Keratinocyte (primary cell): Measurements from ENCODE around the gene LYSMD2. TPM values are rescaled to one million over a fixed set of nuclear protein-coding genes. Genes with fewer than 3 reads are reported as not detected.
A peak's percentile ranks its signal among the peaks of the same experiment; 100 is the strongest.

Experiments
- DNase-seq: peaks from one replicate; pipeline ENCODE4 v3.0.0-alpha.2; 2011; ENCODE audit warnings: low read depth, missing footprints, low spot score
- FAIRE-seq: peaks from 2 replicates; lab custom pipeline; 2011; peaks lifted over from hg19 to GRCh38; lab: Jason Lieb, UNC
- H2AFZ ChIP-seq: 2 replicates; pipeline ENCODE4 v1.6.0; 2012; ENCODE audit warnings: low read length, control low read depth, inconsistent platforms; ENCODE audit not compliant: control insufficient read depth
- H3K27ac ChIP-seq: 2 replicates; pipeline ENCODE4 v1.5.1; 2011; ENCODE audit warnings: low read length; ENCODE audit not compliant: control insufficient read depth, insufficient read depth
- H3K27me3 ChIP-seq: 3 replicates; pipeline ENCODE4 v1.6.0; 2011; ENCODE audit warnings: low read length; ENCODE audit not compliant: control insufficient read depth, insufficient read depth; ENCODE audit errors: extremely low read depth
- H3K36me3 ChIP-seq, 2 experiments: 2 replicates in 1 of 2; 3 replicates in 1 of 2; pipeline ENCODE4 v1.5.1; 2011; ENCODE audit warnings: low read length in 2 of 2, mild to moderate bottlenecking in 1 of 2; ENCODE audit not compliant: control insufficient read depth in 2 of 2, insufficient read depth in 2 of 2; ENCODE audit errors: extremely low read depth in 1 of 2
- H3K4me1 ChIP-seq: 3 replicates; pipeline ENCODE4 v1.5.1; 2011; ENCODE audit warnings: low read length; ENCODE audit not compliant: control insufficient read depth, insufficient read depth; ENCODE audit errors: extremely low read depth
- H3K4me2 ChIP-seq: 3 replicates; pipeline ENCODE4 v1.6.0; 2011; ENCODE audit warnings: low read depth, low read length; ENCODE audit not compliant: control insufficient read depth, insufficient read depth; ENCODE audit errors: extremely low read depth
- H3K4me3 ChIP-seq, 3 experiments: fragments of 200-600 bp in 1 of 3; sonication (generic) in 1 of 3; 2 replicates in 2 of 3; 3 replicates in 1 of 3; pipeline ENCODE4 v1.5.1; 2011 to 2016; ENCODE audit warnings: low read length in 3 of 3, mild to moderate bottlenecking in 3 of 3, control low read depth in 2 of 3, inconsistent platforms in 1 of 3, low read depth in 1 of 3, mixed read lengths in 1 of 3, mixed run types in 1 of 3, moderate library complexity in 1 of 3; ENCODE audit not compliant: control insufficient read depth in 2 of 3, insufficient read depth in 2 of 3; ENCODE audit errors: extremely low read depth in 1 of 3
- H3K79me2 ChIP-seq: 2 replicates; pipeline ENCODE4 v1.6.0; 2012; ENCODE audit warnings: low read length; ENCODE audit not compliant: control insufficient read depth, insufficient read depth
- H3K9ac ChIP-seq: 3 replicates; pipeline ENCODE4 v1.6.0; 2011; ENCODE audit warnings: low read length; ENCODE audit not compliant: control insufficient read depth, insufficient read depth; ENCODE audit errors: extremely low read depth
- H3K9me1 ChIP-seq: 3 replicates; pipeline ENCODE4 v1.6.0; 2011; ENCODE audit warnings: low read length; ENCODE audit not compliant: control insufficient read depth, insufficient read depth; ENCODE audit errors: extremely low read depth
- H3K9me3 ChIP-seq: 2 replicates; pipeline ENCODE4 v1.5.1; 2012; ENCODE audit warnings: low read depth, low read length; ENCODE audit not compliant: control insufficient read depth
- H4K20me1 ChIP-seq: 3 replicates; pipeline ENCODE4 v1.6.0; 2011; ENCODE audit warnings: low read length; ENCODE audit not compliant: control insufficient read depth, insufficient read depth; ENCODE audit errors: extremely low read depth
- CTCF ChIP-seq, 3 experiments: IDR thresholded peaks in 1 of 3; conservative IDR thresholded peaks in 1 of 3; optimal IDR thresholded peaks in 1 of 3; 2 replicates in 2 of 3; 3 replicates in 1 of 3; pipeline versions ENCODE3 to v1.5.1; 2011; ENCODE audit warnings: low read length in 3 of 3, mild to moderate bottlenecking in 3 of 3, moderate library complexity in 2 of 3, control low read depth in 1 of 3, inconsistent platforms in 1 of 3; ENCODE audit not compliant: insufficient read depth in 2 of 3; ENCODE audit errors: extremely low read depth in 1 of 3
- EZH2 ChIP-seq: IDR thresholded peaks from one replicate; pipeline ENCODE4 v1.6.1; 2012; ENCODE audit warnings: inconsistent platforms, mild to moderate bottlenecking, low read length, moderate library complexity
- dilution Hi-C: fragments of 300-500 bp; cut with MboI; formaldehyde crosslinking; loops from one replicate; pipeline ENCODE4 v1.7.0; 2020; ENCODE audit warnings: low sequenced_read_pairs; ENCODE audit not compliant: extremely low pct_ligation_motif_present
- polyA plus RNA-seq, 5 experiments: library from polyadenylated mRNA; depleted of rRNA in 3 of 5; stranded (reverse) in 3 of 5; stranded (forward) in 1 of 5; unstranded in 1 of 5; fragments of >200 nt; gene quantifications; 1 replicate in 1 of 5; 2 replicates in 3 of 5; 3 replicates in 1 of 5; pipeline versions ENCODE4 v1.2.1 to v1.2.3, GENCODE V29; 2011 to 2012; ENCODE audit warnings: missing spikeins in 2 of 5, low read depth in 1 of 5, low replicate concordance in 1 of 5

LYSMD2 gene
- polyA plus RNA-seq, 1 donor (not counting 4 experiments of a cell fraction or from before 2014, with no cell fraction given) = 12.7 TPM

DNA sequence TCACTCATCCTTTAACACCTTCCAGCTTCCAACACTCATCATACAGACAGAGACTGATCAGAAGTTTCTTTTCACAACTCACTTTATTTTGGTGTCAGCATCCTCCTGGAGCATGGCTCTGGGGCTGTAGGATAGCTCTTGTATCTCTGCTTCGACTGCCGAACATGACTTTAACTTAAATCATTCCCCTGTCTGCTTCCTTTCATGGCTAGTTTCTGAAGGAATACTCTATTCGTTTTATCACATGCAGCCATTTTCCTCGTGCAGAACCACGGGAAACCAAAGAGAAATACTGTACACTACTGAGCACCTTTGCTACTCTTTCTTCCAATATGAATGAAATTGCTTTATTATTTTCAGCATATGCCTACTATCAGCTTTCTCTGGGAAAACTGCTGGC is 11.9 kb upstream of the LYSMD2 start:
- Histone ChIP-seq H3K36me3 (no peaks in the 10 kb centered on the region), H2AFZ (no peak overlapping the region), H3K9me3 (no peaks in the 10 kb centered on the region), H3K79me2 (no peaks in the 10 kb centered on the region), H3K9ac (no peak overlapping the region), H3K27me3 (peaks cover 4% of the 10 kb centered on the region), H3K4me2 (no peak overlapping the region), H3K9me1 (no peaks in the 10 kb centered on the region), H3K27ac (no peak overlapping the region), H4K20me1 (no peaks in the 10 kb centered on the region), H3K4me1 (peaks cover 4% of the 10 kb centered on the region), H3K4me3 (no peak overlapping the region)
- dilution Hi-C loops = no loop called here
- FAIRE-seq (no peak), DNase-seq (no peak)
- TF ChIP-seq EZH2 = no peak
- TF ChIP-seq CTCF (optimal IDR thresholded peaks at IDR 0.05 in 1 of 3, IDR thresholded peaks at IDR 0.05 in 1 of 3, conservative IDR thresholded peaks at IDR 0.05 in 1 of 3; ENCODE audit: extremely low read depth in 1 of 3, insufficient read depth in 2 of 3, low read length in 3 of 3) = no peak

- H3K9ac ChIP-seq = no peak overlapping the region
- no peak overlapping the region for H2AFZ ChIP-seq
- no peaks in the 10 kb centered on the region for H3K9me3 ChIP-seq
- TF ChIP-seq CTCF (optimal IDR thresholded peaks at IDR 0.05 in 1 of 3, IDR thresholded peaks at IDR 0.05 in 1 of 3, conservative IDR thresholded peaks at IDR 0.05 in 1 of 3; ENCODE audit: extremely low read depth in 1 of 3, insufficient read depth in 2 of 3, low read length in 3 of 3) (no peak), EZH2 (no peak)
- FAIRE-seq (no peak), DNase-seq (peak; percentile 67)
- no peak overlapping the region for H3K4me3 ChIP-seq
- peak overlapping the region; percentile 57 for H3K4me2 ChIP-seq
- no peaks in the 10 kb centered on the region for H4K20me1 ChIP-seq
- H3K9me1 ChIP-seq = no peaks in the 10 kb centered on the region
- H3K79me2 ChIP-seq = no peaks in the 10 kb centered on the region
- no peak overlapping the region for H3K27ac ChIP-seq
- H3K27me3 ChIP-seq = no peaks in the 10 kb centered on the region
- dilution Hi-C loops = no loop called here
- H3K36me3 ChIP-seq = no peaks in the 10 kb centered on the region
- H3K4me1 ChIP-seq = peaks cover 28% of the 10 kb centered on the region
Observed at GRCh38 chr15:51739061-51739712, 1.7 kb upstream of the LYSMD2 start.
